H1 (cell line): ENCODE results near the gene S100A6. TPM values are rescaled to one million over a fixed set of nuclear protein-coding genes. Genes with fewer than 3 reads are reported as not detected.

Source experiments
- NANOG ChIP-seq: IDR thresholded peaks from 2 replicates; pipeline ENCODE4 v1.6.1; 2011; ENCODE audit warnings: low read length, low read depth, mild to moderate bottlenecking, inconsistent platforms; ENCODE audit not compliant: insufficient read depth, poor library complexity, severe bottlenecking
- polyA plus RNA-seq, 7 experiments: library from polyadenylated mRNA; depleted of rRNA in 3 of 7; stranded (reverse) in 5 of 7; unstranded in 2 of 7; fragments of >200 nt in 5 of 7; fragments of 200-250 nt in 2 of 7; gene quantifications; 1 replicate in 5 of 7; 2 replicates in 1 of 7; 4 replicates in 1 of 7; pipeline versions ENCODE4 v1.2.1 to v1.2.3, GENCODE V29; 2011 to 2013; ENCODE audit warnings: missing spikeins in 2 of 7, mixed read lengths in 2 of 7
- total RNA-seq: library from RNA; stranded (reverse); fragmentation: NEBNext Ultra II Directional; extraction: Animal tissue kit (Norgen Biotek cat#: 25700); gene quantifications from 2 replicates; pipeline ENCODE4 v1.2.1, GENCODE V29; 2021
- TF ChIP-seq, protein P1 (sequence below): fragments of 300-600 bp; sonication (generic); IDR thresholded peaks from 2 replicates; pipeline ENCODE4 v1.7.1; 2012; ENCODE audit warnings: low read length, moderate library complexity, mild to moderate bottlenecking, inconsistent platforms; ENCODE audit not compliant: insufficient replicate concordance

S100A6 gene
- total and polyA plus RNA-seq, 2 of the 8 experiments (the other 6 are each of a cell fraction or from before 2014, with no cell fraction given): 11.1 to 63.0 TPM

DNA sequence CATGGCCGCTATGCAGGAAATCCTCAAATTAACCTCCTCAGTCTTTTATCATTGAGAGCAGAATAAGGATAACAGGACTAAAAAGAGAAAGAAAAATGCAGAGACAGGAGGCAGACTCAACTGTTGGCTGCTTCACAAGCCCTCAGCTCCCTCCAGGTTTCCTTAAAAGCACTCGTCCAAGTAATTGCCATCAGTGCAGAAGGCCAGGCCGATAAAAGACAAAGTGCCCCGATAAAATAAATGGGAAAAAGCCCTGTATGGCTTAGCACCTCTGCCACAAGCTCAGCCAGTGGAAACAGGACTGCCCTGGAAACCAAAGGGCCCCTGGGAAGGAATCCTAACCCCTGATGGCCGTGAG lies 8.1 kb downstream of the S100A6 start (continued):
- TF ChIP-seq, protein P1, sequence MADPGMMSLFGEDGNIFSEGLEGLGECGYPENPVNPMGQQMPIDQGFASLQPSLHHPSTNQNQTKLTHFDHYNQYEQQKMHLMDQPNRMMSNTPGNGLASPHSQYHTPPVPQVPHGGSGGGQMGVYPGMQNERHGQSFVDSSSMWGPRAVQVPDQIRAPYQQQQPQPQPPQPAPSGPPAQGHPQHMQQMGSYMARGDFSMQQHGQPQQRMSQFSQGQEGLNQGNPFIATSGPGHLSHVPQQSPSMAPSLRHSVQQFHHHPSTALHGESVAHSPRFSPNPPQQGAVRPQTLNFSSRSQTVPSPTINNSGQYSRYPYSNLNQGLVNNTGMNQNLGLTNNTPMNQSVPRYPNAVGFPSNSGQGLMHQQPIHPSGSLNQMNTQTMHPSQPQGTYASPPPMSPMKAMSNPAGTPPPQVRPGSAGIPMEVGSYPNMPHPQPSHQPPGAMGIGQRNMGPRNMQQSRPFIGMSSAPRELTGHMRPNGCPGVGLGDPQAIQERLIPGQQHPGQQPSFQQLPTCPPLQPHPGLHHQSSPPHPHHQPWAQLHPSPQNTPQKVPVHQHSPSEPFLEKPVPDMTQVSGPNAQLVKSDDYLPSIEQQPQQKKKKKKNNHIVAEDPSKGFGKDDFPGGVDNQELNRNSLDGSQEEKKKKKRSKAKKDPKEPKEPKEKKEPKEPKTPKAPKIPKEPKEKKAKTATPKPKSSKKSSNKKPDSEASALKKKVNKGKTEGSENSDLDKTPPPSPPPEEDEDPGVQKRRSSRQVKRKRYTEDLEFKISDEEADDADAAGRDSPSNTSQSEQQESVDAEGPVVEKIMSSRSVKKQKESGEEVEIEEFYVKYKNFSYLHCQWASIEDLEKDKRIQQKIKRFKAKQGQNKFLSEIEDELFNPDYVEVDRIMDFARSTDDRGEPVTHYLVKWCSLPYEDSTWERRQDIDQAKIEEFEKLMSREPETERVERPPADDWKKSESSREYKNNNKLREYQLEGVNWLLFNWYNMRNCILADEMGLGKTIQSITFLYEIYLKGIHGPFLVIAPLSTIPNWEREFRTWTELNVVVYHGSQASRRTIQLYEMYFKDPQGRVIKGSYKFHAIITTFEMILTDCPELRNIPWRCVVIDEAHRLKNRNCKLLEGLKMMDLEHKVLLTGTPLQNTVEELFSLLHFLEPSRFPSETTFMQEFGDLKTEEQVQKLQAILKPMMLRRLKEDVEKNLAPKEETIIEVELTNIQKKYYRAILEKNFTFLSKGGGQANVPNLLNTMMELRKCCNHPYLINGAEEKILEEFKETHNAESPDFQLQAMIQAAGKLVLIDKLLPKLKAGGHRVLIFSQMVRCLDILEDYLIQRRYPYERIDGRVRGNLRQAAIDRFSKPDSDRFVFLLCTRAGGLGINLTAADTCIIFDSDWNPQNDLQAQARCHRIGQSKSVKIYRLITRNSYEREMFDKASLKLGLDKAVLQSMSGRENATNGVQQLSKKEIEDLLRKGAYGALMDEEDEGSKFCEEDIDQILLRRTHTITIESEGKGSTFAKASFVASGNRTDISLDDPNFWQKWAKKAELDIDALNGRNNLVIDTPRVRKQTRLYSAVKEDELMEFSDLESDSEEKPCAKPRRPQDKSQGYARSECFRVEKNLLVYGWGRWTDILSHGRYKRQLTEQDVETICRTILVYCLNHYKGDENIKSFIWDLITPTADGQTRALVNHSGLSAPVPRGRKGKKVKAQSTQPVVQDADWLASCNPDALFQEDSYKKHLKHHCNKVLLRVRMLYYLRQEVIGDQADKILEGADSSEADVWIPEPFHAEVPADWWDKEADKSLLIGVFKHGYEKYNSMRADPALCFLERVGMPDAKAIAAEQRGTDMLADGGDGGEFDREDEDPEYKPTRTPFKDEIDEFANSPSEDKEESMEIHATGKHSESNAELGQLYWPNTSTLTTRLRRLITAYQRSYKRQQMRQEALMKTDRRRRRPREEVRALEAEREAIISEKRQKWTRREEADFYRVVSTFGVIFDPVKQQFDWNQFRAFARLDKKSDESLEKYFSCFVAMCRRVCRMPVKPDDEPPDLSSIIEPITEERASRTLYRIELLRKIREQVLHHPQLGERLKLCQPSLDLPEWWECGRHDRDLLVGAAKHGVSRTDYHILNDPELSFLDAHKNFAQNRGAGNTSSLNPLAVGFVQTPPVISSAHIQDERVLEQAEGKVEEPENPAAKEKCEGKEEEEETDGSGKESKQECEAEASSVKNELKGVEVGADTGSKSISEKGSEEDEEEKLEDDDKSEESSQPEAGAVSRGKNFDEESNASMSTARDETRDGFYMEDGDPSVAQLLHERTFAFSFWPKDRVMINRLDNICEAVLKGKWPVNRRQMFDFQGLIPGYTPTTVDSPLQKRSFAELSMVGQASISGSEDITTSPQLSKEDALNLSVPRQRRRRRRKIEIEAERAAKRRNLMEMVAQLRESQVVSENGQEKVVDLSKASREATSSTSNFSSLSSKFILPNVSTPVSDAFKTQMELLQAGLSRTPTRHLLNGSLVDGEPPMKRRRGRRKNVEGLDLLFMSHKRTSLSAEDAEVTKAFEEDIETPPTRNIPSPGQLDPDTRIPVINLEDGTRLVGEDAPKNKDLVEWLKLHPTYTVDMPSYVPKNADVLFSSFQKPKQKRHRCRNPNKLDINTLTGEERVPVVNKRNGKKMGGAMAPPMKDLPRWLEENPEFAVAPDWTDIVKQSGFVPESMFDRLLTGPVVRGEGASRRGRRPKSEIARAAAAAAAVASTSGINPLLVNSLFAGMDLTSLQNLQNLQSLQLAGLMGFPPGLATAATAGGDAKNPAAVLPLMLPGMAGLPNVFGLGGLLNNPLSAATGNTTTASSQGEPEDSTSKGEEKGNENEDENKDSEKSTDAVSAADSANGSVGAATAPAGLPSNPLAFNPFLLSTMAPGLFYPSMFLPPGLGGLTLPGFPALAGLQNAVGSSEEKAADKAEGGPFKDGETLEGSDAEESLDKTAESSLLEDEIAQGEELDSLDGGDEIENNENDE: no peak
- no peak for TF ChIP-seq NANOG
